GM20000 (cell line): ENCODE data around the gene GNG13.
"Not testable (repeated sequence)": the region's sequence is repeated elsewhere in the genome, so short reads cannot be mapped to it uniquely, and the experiment has no call there.

Experiments used
- DNase-seq: peaks from one replicate; pipeline ENCODE4 v3.0.0; 2012; ENCODE audit warnings: low spot score
- CTCF ChIP-seq: IDR thresholded peaks from 2 replicates; pipeline ENCODE4 v1.5.1; 2012; ENCODE audit warnings: mild to moderate bottlenecking, control low read depth; ENCODE audit errors: extremely low read depth, missing control alignments

GNG13 gene

GRCh38 chr16:780296-780695 is 20.2 kb downstream of the GNG13 start:
- DNase-seq = no peak
- TF ChIP-seq CTCF = no peak

GRCh38 chr16:779561-779960 is 21.0 kb downstream of the GNG13 start:
- TF ChIP-seq CTCF = no peak

GRCh38 chr16:778909-779527 is 21.5 kb downstream of the GNG13 start:
- no peak for DNase-seq
- no peak for TF ChIP-seq CTCF

More at GRCh38 chr16:779561-779960, 21.0 kb downstream of the GNG13 start:
- no peak for DNase-seq

GRCh38 chr16:778447-778846 is 22.1 kb downstream of the GNG13 start:
- DNase-seq = no peak
- no peak for TF ChIP-seq CTCF

- TF ChIP-seq CTCF = no peak
- DNase-seq = no peak
Measured at GRCh38 chr16:777826-778225, 22.7 kb downstream of the GNG13 start.

- no peak for DNase-seq
- TF ChIP-seq CTCF = no peak
Measured at GRCh38 chr16:776824-777223, 23.7 kb downstream of the GNG13 start.

- DNase-seq = not testable (repeated sequence)
Measured at GRCh38 chr16:776298-776697, 24.2 kb downstream of the GNG13 start.

GRCh38 chr16:775236-775796 is 25.2 kb downstream of the GNG13 start:
- TF ChIP-seq CTCF = no peak
- DNase-seq = no peak
